OCI-LY7 (cell line): ENCODE data around the gene CACNA1D. TPM values are rescaled to one million over a fixed set of nuclear protein-coding genes. Genes with fewer than 3 reads are reported as not detected.

Experiments used
- BruUV-seq: library from RNA; stranded (reverse); fragments of 400-500 nt; replicated peaks from 2 replicates; lab custom pipeline; 2021; lab: Mats Ljungman, UMichigan
- CTCF ChIA-PET: fragments of 300-600 bp; sonication (Branson Sonifier 250); formaldehyde crosslinking; loops from one replicate; lab custom pipeline; 2022; ENCODE audit warnings: antibody characterized with exemption; ENCODE audit not compliant: unreplicated experiment; lab: Charles Lee
- POLR2A ChIA-PET: fragments of 300-600 bp; sonication (Branson Sonifier 250); formaldehyde crosslinking; loops from one replicate; lab custom pipeline; 2022; ENCODE audit warnings: antibody characterized with exemption; lab: Charles Lee
- DNase-seq: peaks from one replicate; pipeline ENCODE4 v3.0.0-alpha.2; 2015; ENCODE audit warnings: low spot score
- H2AFZ ChIP-seq: fragments of 200-600 bp; sonication (generic), shearing (Covaris generic); 2 replicates; pipeline ENCODE4 v1.6.1; 2014; ENCODE audit warnings: mild to moderate bottlenecking, antibody characterized with exemption, low read length, moderate library complexity
- H3K27ac ChIP-seq: fragments of 200-600 bp; sonication (generic); 2 replicates; pipeline ENCODE4 v1.5.1; 2014; ENCODE audit warnings: mixed run types, low read depth, mild to moderate bottlenecking, moderate library complexity, low read length, inconsistent platforms; ENCODE audit not compliant: poor library complexity, severe bottlenecking
- H3K36me3 ChIP-seq: fragments of 200-600 bp; sonication (generic); 2 replicates; pipeline ENCODE4 v1.6.1; 2014; ENCODE audit warnings: mild to moderate bottlenecking, antibody characterized with exemption, low read length, moderate library complexity, mixed read lengths; ENCODE audit not compliant: insufficient read depth
- H3K4me1 ChIP-seq: fragments of 200-600 bp; sonication (generic); 2 replicates; pipeline ENCODE4 v1.5.1; 2014; ENCODE audit warnings: mild to moderate bottlenecking, low read length; ENCODE audit not compliant: insufficient read depth, poor library complexity, severe bottlenecking
- H3K4me2 ChIP-seq: fragments of 200-600 bp; sonication (generic); 2 replicates; pipeline ENCODE4 v1.6.1; 2014; ENCODE audit warnings: mild to moderate bottlenecking, low read length
- H3K4me3 ChIP-seq: fragments of 200-600 bp; sonication (generic); 2 replicates; pipeline ENCODE4 v1.5.1; 2014; ENCODE audit warnings: mild to moderate bottlenecking, low read depth, low read length; ENCODE audit not compliant: poor library complexity, severe bottlenecking
- H3K79me2 ChIP-seq: fragments of 200-600 bp; sonication (generic); 2 replicates; pipeline ENCODE4 v1.6.1; 2016; ENCODE audit warnings: low read depth, mild to moderate bottlenecking, low read length, moderate library complexity, mixed read lengths; ENCODE audit not compliant: insufficient read depth
- H3K9me2 ChIP-seq: fragments of 200-600 bp; sonication (generic); 2 replicates; pipeline ENCODE4 v1.6.1; 2016; ENCODE audit warnings: mild to moderate bottlenecking, low read length, mixed read lengths; ENCODE audit not compliant: insufficient read depth
- H3K9me3 ChIP-seq: fragments of 200-600 bp; sonication (generic); 2 replicates; pipeline ENCODE4 v1.6.1; 2014; ENCODE audit warnings: mild to moderate bottlenecking, mixed run types, low read length, mixed read lengths
- H4K20me1 ChIP-seq: fragments of 200-600 bp; sonication (generic); 2 replicates; pipeline ENCODE4 v1.6.1; 2014; ENCODE audit warnings: mild to moderate bottlenecking, antibody characterized with exemption, low read length, moderate library complexity, mixed read lengths; ENCODE audit not compliant: insufficient read depth
- CTCF ChIP-seq: fragments of 200-600 bp; sonication (generic); conservative IDR thresholded peaks from 2 replicates; pipeline ENCODE4 v1.5.1; 2014; ENCODE audit warnings: mild to moderate bottlenecking, antibody characterized with exemption, low read length, moderate library complexity, mixed read lengths
- EZH2phosphoT487 ChIP-seq: fragments of 200-600 bp; sonication (generic); IDR thresholded peaks from 2 replicates; pipeline ENCODE4 v1.6.1; 2018; ENCODE audit warnings: low read depth, borderline replicate concordance, mild to moderate bottlenecking, mixed run types, antibody characterized with exemption, low read length, moderate library complexity, mixed read lengths
- intact Hi-C: fragments of 100-400 bp; cut with micrococcal nuclease; formaldehyde crosslinking; loops from one replicate; pipeline ENCODE4 v1.10.0; 2022; ENCODE audit not compliant: unreplicated experiment
- total RNA-seq, 2 experiments: library from RNA; depleted of rRNA in 1 of 2; stranded (reverse); fragments of >200 nt in 1 of 2; shearing (Covaris generic) in 1 of 2; gene quantifications; 2 replicates each; pipeline ENCODE4 v1.2.3, GENCODE V29; 2014 to 2022

CACNA1D gene
- total RNA-seq, 2 experiments from 2014 or later: 0.42 TPM; not detected in 1

- no peak overlapping the region for H3K4me3 ChIP-seq
- H3K36me3 ChIP-seq: no peaks in the 10 kb centered on the region
- no peak overlapping the region for H3K27ac ChIP-seq
- H4K20me1 ChIP-seq: no peaks in the 10 kb centered on the region
- intact Hi-C loops: no loop called here
- no peaks in the 10 kb centered on the region for H3K4me1 ChIP-seq
- H2AFZ ChIP-seq: no peak overlapping the region
- H3K9me2 ChIP-seq: no peaks in the 10 kb centered on the region
- no peaks in the 10 kb centered on the region for H3K9me3 ChIP-seq
- ChIA-PET CTCF (no interaction called here), POLR2A (no interaction called here)
- DNase-seq: no peak
- TF ChIP-seq CTCF: no peak
- no peak for TF ChIP-seq EZH2phosphoT487
- no peaks in the 10 kb centered on the region for H3K79me2 ChIP-seq
- H3K4me2 ChIP-seq: no peak overlapping the region
- BruUV-seq: no TSS peak
Measured at GRCh38 chr3:53813229-53813628, 318.8 kb downstream of the CACNA1D start.

GRCh38 chr3:53813876-53814275 lies 319.5 kb downstream of the CACNA1D start:
- CTCF ChIA-PET: no interaction called here
- POLR2A ChIA-PET: no interaction called here
- BruUV-seq: no TSS peak
- TF ChIP-seq EZH2phosphoT487 (no peak), CTCF (no peak)
- no peaks in the 10 kb centered on the region for H3K79me2 ChIP-seq
- no peaks in the 10 kb centered on the region for H3K9me2 ChIP-seq
- no peak overlapping the region for H2AFZ ChIP-seq
- H4K20me1 ChIP-seq: no peaks in the 10 kb centered on the region
- no peak overlapping the region for H3K4me3 ChIP-seq
- no peak overlapping the region for H3K4me2 ChIP-seq
- no peaks in the 10 kb centered on the region for H3K36me3 ChIP-seq
- no peak overlapping the region for H3K27ac ChIP-seq
- no peaks in the 10 kb centered on the region for H3K9me3 ChIP-seq
- no peaks in the 10 kb centered on the region for H3K4me1 ChIP-seq
- no peak for DNase-seq
- intact Hi-C loops: no loop called here

- Histone ChIP-seq H3K9me3 (no peaks in the 10 kb centered on the region), H3K36me3 (no peaks in the 10 kb centered on the region), H3K4me3 (no peak overlapping the region), H2AFZ (no peak overlapping the region), H3K79me2 (no peaks in the 10 kb centered on the region), H3K9me2 (no peaks in the 10 kb centered on the region), H4K20me1 (no peaks in the 10 kb centered on the region), H3K27ac (no peak overlapping the region), H3K4me2 (no peak overlapping the region), H3K4me1 (no peaks in the 10 kb centered on the region)
- CTCF ChIA-PET: no interaction called here
- POLR2A ChIA-PET: no interaction called here
- intact Hi-C loops: no loop called here
- no peak for DNase-seq
- no TSS peak for BruUV-seq
- TF ChIP-seq EZH2phosphoT487: no peak
- no peak for TF ChIP-seq CTCF
Measured at GRCh38 chr3:53815067-53815466, 320.7 kb downstream of the CACNA1D start.
